ENCODE results near the gene SLC30A4. TPM values are rescaled to one million over a fixed set of nuclear protein-coding genes. Genes with fewer than 3 reads are reported as not detected.
"Not testable (repeated sequence)": the region's sequence is repeated elsewhere in the genome, so short reads cannot be mapped to it uniquely, and the experiment has no call there.

SLC30A4 gene
- total RNA-seq, 1 experiment from 2014 or later, result 5.0 TPM

- no peak for DNase-seq (ENCODE audit: low read depth)
These were observed 11.7 kb downstream of the SLC30A4 start for GRCh38 chr15:45510758-45511280.

GRCh38 chr15:45507143-45507542 lies 15.4 kb downstream of the SLC30A4 start:
- DNase-seq (ENCODE audit: low read depth), result not testable (repeated sequence)

- DNase-seq (ENCODE audit: low read depth), result no peak
These were observed 23.1 kb downstream of the SLC30A4 start for GRCh38 chr15:45499426-45499825.

GRCh38 chr15:45498701-45499100 lies 23.9 kb downstream of the SLC30A4 start:
- no peak for DNase-seq (ENCODE audit: low read depth)

- no peak for DNase-seq (ENCODE audit: low read depth)
These were observed 25.3 kb downstream of the SLC30A4 start for GRCh38 chr15:45497261-45497660.

- DNase-seq (ENCODE audit: low read depth), result no peak
These were observed 25.9 kb downstream of the SLC30A4 start for GRCh38 chr15:45496658-45497057.

GRCh38 chr15:45495588-45495987 lies 27.0 kb downstream of the SLC30A4 start:
- no peak for DNase-seq (ENCODE audit: low read depth)

GRCh38 chr15:45489690-45490238 lies 32.8 kb downstream of the SLC30A4 start:
- DNase-seq (ENCODE audit: low read depth), result no peak

- no peak for DNase-seq (ENCODE audit: low read depth)
These were observed 36.2 kb downstream of the SLC30A4 start for GRCh38 chr15:45486317-45486716.

- no peak for DNase-seq (ENCODE audit: low read depth)
These were observed 41.4 kb downstream of the SLC30A4 start for GRCh38 chr15:45481135-45481534.

- no peak for DNase-seq (ENCODE audit: low read depth)
These were observed 46.1 kb downstream of the SLC30A4 start for GRCh38 chr15:45476410-45476809.

- DNase-seq (ENCODE audit: low read depth), result no peak
These were observed 47.8 kb downstream of the SLC30A4 start for GRCh38 chr15:45474799-45475198.

- no peak for DNase-seq (ENCODE audit: low read depth)
These were observed 49.5 kb downstream of the SLC30A4 start for GRCh38 chr15:45473068-45473467.

GRCh38 chr15:45471151-45471550 lies 51.4 kb downstream of the SLC30A4 start:
- no peak for DNase-seq (ENCODE audit: low read depth)

- DNase-seq (ENCODE audit: low read depth), result no peak
These were observed 53.1 kb downstream of the SLC30A4 start for GRCh38 chr15:45469441-45469840.

GRCh38 chr15:45469027-45469426 lies 53.5 kb downstream of the SLC30A4 start:
- no peak for DNase-seq (ENCODE audit: low read depth)

- DNase-seq (ENCODE audit: low read depth), result no peak
These were observed 54.3 kb downstream of the SLC30A4 start for GRCh38 chr15:45468294-45468693.

- DNase-seq (ENCODE audit: low read depth), result peak; percentile 59
These were observed 63.7 kb downstream of the SLC30A4 start for GRCh38 chr15:45458746-45459403.

GRCh38 chr15:45457641-45458539 lies 64.7 kb downstream of the SLC30A4 start:
- DNase-seq (ENCODE audit: low read depth), result peak; percentile 85

- no peak for DNase-seq (ENCODE audit: low read depth)
These were observed 65.3 kb downstream of the SLC30A4 start for GRCh38 chr15:45457220-45457619.

- DNase-seq (ENCODE audit: low read depth), result peak; percentile 99
These were observed 66.1 kb downstream of the SLC30A4 start for GRCh38 chr15:45456212-45457106.

Data from M059J (cell line).